Measurements from ENCODE around the gene FNBP1.
"Not testable (repeated sequence)": the region's sequence is repeated elsewhere in the genome, so short reads cannot be mapped to it uniquely, and the experiment has no call there.

- TF ChIP-seq CTCF (IDR thresholded peaks at IDR 0.05; ENCODE audit: poor library complexity); EZH2phosphoT487 (IDR thresholded peaks at IDR 0.05; ENCODE audit: low read depth, severe bottlenecking, unreplicated experiment); EZH2 (IDR thresholded peaks at IDR 0.05; ENCODE audit: borderline replicate concordance): not testable (repeated sequence)
Observed at GRCh38 chr9:129997706-129998105, 45.3 kb downstream of the FNBP1 start.

All from hepatocyte (in vitro differentiated cells).